HepG2 (cell line): ENCODE results near the gene HOXC5. TPM values are rescaled to one million over a fixed set of nuclear protein-coding genes. Genes with fewer than 3 reads are reported as not detected.
"Not testable (repeated sequence)": the region's sequence is repeated elsewhere in the genome, so short reads cannot be mapped to it uniquely, and the experiment has no call there.

Experiments
- ATAC-seq: fragments of 200-7000 bp; cut with Tn5 transposase; 3 replicates; pipeline ENCODE4 v1.9.1; 2020; ENCODE audit warnings: mild to moderate bottlenecking, moderate library complexity
- BruUV-seq: library from RNA; stranded (reverse); fragments of 400-500 nt; replicated peaks from 2 replicates; lab custom pipeline; 2021; lab: Mats Ljungman, UMichigan
- CTCF ChIA-PET: fragments of 300-600 bp; formaldehyde crosslinking; extraction: SDS; loops from one replicate; lab custom pipeline; 2021; ENCODE audit warnings: low total read pairs, inconsistent platforms, low intra/inter-chr PET ratio; lab: Yijun Ruan, JAX
- POLR2A ChIA-PET: fragments of 350-600 bp; sonication (Branson Sonifier 250); formaldehyde crosslinking; loops from one replicate; lab custom pipeline; 2020; ENCODE audit warnings: antibody characterized with exemption, inconsistent platforms; lab: Yijun Ruan, JAX
- DNase-seq: peaks from one replicate; pipeline ENCODE4 v3.0.0-alpha.2; 2015; ENCODE audit warnings: low spot score
- FAIRE-seq: peaks from 3 replicates; lab custom pipeline; 2011; peaks lifted over from hg19 to GRCh38; lab: Jason Lieb, UNC
- H2AFZ ChIP-seq: one replicate; pipeline ENCODE4 v1.6.1; 2011; ENCODE audit warnings: low read length, inconsistent platforms
- H3K27ac ChIP-seq: fragments of 300-600 bp; 3 replicates; pipeline ENCODE4 v1.8.0; 2011; ENCODE audit warnings: mixed run types, mild to moderate bottlenecking, mixed read lengths, low read length, inconsistent platforms; ENCODE audit not compliant: insufficient read depth; ENCODE audit errors: extremely low read length
- H3K27me3 ChIP-seq, 2 experiments: fragments of 200-600 bp in 1 of 2; 2 replicates in 1 of 2; 3 replicates in 1 of 2; pipeline versions ENCODE4 v1.6.0 to v1.8.0; 2011; ENCODE audit warnings: low read length in 2 of 2, mild to moderate bottlenecking in 2 of 2, moderate library complexity in 2 of 2, inconsistent platforms in 1 of 2; ENCODE audit not compliant: insufficient read depth in 2 of 2, control insufficient read depth in 1 of 2
- H3K36me3 ChIP-seq, 2 experiments: fragments of 200-600 bp in 1 of 2; replicated peaks in 1 of 2; 2 replicates in 1 of 2; 3 replicates in 1 of 2; pipeline versions ENCODE4 v1.5.1 to v1.8.0; 2011; ENCODE audit warnings: low read length in 2 of 2, inconsistent platforms in 1 of 2; ENCODE audit not compliant: insufficient read depth in 2 of 2, control insufficient read depth in 1 of 2
- H3K4me1 ChIP-seq: 2 replicates; pipeline ENCODE4 v1.5.1; 2012; ENCODE audit warnings: low read length, inconsistent platforms; ENCODE audit not compliant: insufficient read depth
- H3K4me2 ChIP-seq: 2 replicates; pipeline ENCODE4 v1.6.0; 2011; ENCODE audit warnings: low read depth, low read length, inconsistent platforms
- H3K4me3 ChIP-seq, 3 experiments: fragments of 200-600 bp in 1 of 3; sonication (generic), shearing (Covaris generic) in 1 of 3; replicated peaks in 1 of 3; 2 replicates each; pipeline ENCODE4 v1.5.1; 2011 to 2016; ENCODE audit warnings: low read length in 3 of 3, inconsistent platforms in 2 of 3, low read depth in 2 of 3, mild to moderate bottlenecking in 2 of 3, control low read depth in 1 of 3, mixed read lengths in 1 of 3; ENCODE audit not compliant: insufficient read depth in 1 of 3
- H3K79me2 ChIP-seq: one replicate; pipeline ENCODE4 v1.6.1; 2011; ENCODE audit warnings: low read length, inconsistent platforms; ENCODE audit not compliant: insufficient read depth
- H3K9ac ChIP-seq: 2 replicates; pipeline ENCODE4 v1.6.0; 2011; ENCODE audit warnings: mild to moderate bottlenecking, low read depth, low read length, inconsistent platforms; ENCODE audit not compliant: insufficient read depth
- H3K9me3 ChIP-seq: 2 replicates; pipeline ENCODE4 v1.5.1; 2012; ENCODE audit warnings: mild to moderate bottlenecking, low read length
- H4K20me1 ChIP-seq: 2 replicates; pipeline ENCODE4 v1.6.0; 2011; ENCODE audit warnings: inconsistent platforms, mild to moderate bottlenecking, low read length, moderate library complexity; ENCODE audit not compliant: insufficient read depth
- ZSCAN29 ChIP-seq: sonication (generic); formaldehyde crosslinking; conservative IDR thresholded peaks from 2 replicates; pipeline ENCODE4 v1.4.0; 2020; ENCODE audit warnings: mild to moderate bottlenecking, missing genetic modification reagents
- WGBS: methylation state at CpG from one replicate; pipeline ENCODE4 v1.1.6; 2017; ENCODE audit warnings: low lambda C conversion rate; 5-methylcytosine and 5-hydroxymethylcytosine counted together
- in situ Hi-C: cut with HindIII; loops from 2 replicates; pipeline ENCODE4 v1.10.0; 2017; ENCODE audit warnings: low pct_unique_long_range_greater_than_20kb; ENCODE audit not compliant: extremely low pct_ligation_motif_present
- intact Hi-C: fragments of 100-400 bp; cut with micrococcal nuclease; formaldehyde crosslinking; loops from one replicate; pipeline ENCODE4 v1.10.0; 2022; ENCODE audit not compliant: unreplicated experiment
- polyA plus RNA-seq, 8 experiments: library from polyadenylated mRNA; depleted of rRNA in 3 of 8; stranded (reverse) in 7 of 8; unstranded in 1 of 8; fragments of >200 nt; fragmentation: Illumina TruSeq in 4 of 8; extraction: Trizol in 4 of 8; gene quantifications; 2 replicates each; pipeline versions ENCODE4 v1.2.1 to v1.2.3, GENCODE V29; 2011 to 2016; ENCODE audit warnings: low read depth in 4 of 8, missing spikeins in 1 of 8, mixed read lengths in 1 of 8; ENCODE audit not compliant: insufficient read depth in 1 of 8
- total RNA-seq, 5 experiments: library from RNA; depleted of rRNA; stranded (reverse); fragments of >200 nt; fragmentation: Illumina TruSeq; extraction: Trizol; gene quantifications; 2 replicates each; pipeline ENCODE4 v1.2.3, GENCODE V29; 2016; ENCODE audit warnings: low read depth in 1 of 5

The HOXC5 gene
- total and polyA plus RNA-seq, 2 of the 13 experiments (the other 11 are each of a cell fraction or from before 2014, with no cell fraction given) = not detected

DNA sequence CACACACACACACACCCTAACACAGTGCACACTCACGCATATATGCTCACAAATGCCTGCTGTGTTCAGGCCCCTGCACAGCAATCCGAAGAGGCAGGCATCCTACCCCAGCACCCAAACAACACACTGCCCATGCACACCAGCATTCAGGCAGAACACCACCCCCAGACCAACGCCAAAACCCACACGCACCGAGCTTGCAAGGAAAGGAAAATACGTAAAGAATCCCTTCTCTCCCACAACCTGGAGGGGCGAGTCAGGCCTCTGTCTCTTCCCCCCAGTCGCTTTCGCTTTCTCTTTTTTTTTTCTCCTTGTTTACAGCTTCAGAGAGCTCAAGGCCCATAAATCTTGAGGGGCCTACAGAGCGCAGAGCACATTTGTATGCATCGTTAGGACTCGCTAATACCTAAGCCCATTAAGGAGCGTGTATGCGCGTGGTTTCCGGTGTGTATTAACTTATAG, 48.2 kb downstream of the HOXC5 start:
- H3K79me2 ChIP-seq, H3K4me2 ChIP-seq, DNase-seq, POLR2A ChIA-PET, H3K9ac ChIP-seq, H3K9me3 ChIP-seq, intact Hi-C loops, H4K20me1 ChIP-seq, CTCF ChIA-PET, H3K4me3 ChIP-seq, H3K27me3 ChIP-seq, ATAC-seq, H3K36me3 ChIP-seq, in situ Hi-C loops, H3K27ac ChIP-seq, FAIRE-seq, H2AFZ ChIP-seq, H3K4me1 ChIP-seq, BruUV-seq: not testable (repeated sequence)
- WGBS = 35% methylated on average over 16 of the region's 16 CpGs

DNA sequence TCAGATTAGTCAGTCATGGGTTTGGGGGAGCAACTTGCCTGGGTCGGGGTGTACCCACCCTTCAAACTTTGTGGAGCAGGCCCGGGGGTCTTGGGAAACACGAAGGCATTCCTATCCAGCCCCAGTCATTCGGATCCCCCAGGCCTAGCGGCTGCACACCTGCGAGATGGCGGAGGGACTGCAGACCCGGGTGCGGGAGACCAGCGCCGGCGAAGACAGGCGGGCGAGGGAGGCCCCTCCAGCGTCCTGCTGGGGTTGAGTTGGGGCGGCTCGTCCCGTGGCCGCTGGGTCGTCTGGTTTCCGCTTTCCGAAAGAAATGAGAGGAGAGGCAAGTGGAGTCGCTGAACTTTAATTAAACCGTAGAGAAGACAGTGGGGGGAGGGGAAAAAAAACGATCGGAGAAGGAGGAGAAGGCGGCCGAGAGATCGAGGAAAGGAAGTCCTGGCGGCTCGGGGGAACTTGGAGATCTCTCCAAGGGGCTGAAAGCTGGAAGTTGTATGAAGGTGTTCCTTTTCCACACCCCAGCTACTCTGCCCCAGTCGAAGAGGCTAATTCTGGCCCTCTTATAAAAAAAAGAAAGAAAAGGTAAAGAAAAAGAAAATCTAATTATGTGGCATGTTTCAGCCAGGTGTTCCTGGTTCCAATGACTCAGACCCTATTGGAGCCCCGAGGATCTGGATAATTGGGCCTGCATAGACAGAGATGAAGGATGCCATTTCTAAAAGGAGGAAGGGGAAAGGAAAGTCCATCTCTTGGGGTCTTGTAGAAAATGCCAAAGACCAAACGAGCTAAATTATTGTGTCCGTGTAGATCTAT, 48.9 kb downstream of the HOXC5 start:
- not testable (repeated sequence) for H2AFZ ChIP-seq, DNase-seq

More for the DNA sequence above, 48.9 kb downstream of the HOXC5 start:
- H3K9me3 ChIP-seq, POLR2A ChIA-PET, H3K79me2 ChIP-seq, H3K4me1 ChIP-seq, H3K27me3 ChIP-seq, H3K36me3 ChIP-seq, H3K4me3 ChIP-seq, BruUV-seq, intact Hi-C loops, CTCF ChIA-PET, H4K20me1 ChIP-seq, ATAC-seq, in situ Hi-C loops, H3K27ac ChIP-seq, H3K9ac ChIP-seq, FAIRE-seq: not testable (repeated sequence)
- 69% methylated on average over 34 of the region's 35 CpGs for WGBS
- H3K4me2 ChIP-seq = peak overlapping the region; percentile 23; the same call in 1 of the 2 replicates
- TF ChIP-seq ZSCAN29 (CRISPR knock-in tag) = 0 out of 2 replicates have a peak, but pooled peaks have one; percentile 46
